Measurements from ENCODE around the gene ADCY7.

GRCh38 chr16:50252082-50252611, 14.2 kb upstream of the ADCY7 start:
- TF ChIP-seq CTCF (conservative IDR thresholded peaks at IDR 0.05; ENCODE audit: low read depth, low read length) (no peak), POLR2A (IDR thresholded peaks at IDR 0.05; ENCODE audit: low read depth, low read length) (no peak), BHLHE40 (IDR thresholded peaks at IDR 0.05; ENCODE audit: low read depth, low read length) (no peak), RFX5 (IDR thresholded peaks at IDR 0.05; ENCODE audit: low read depth, low read length) (no peak), MXI1 (IDR thresholded peaks at IDR 0.05; ENCODE audit: borderline replicate concordance, low read depth, low read length) (no peak)

All from IMR-90 (cell line).